ENCODE data around the gene SHE. TPM values are rescaled to one million over a fixed set of nuclear protein-coding genes. Genes with fewer than 3 reads are reported as not detected.

The SHE gene
- total RNA-seq, 1 experiment from 2014 or later = 0.79 TPM

GRCh38 chr1:154429841-154430611, 72.2 kb downstream of the SHE start (continued):
- TF ChIP-seq STAT6 (CRISPR knock-in tag; conservative IDR thresholded peaks at IDR 0.05; ENCODE audit: low read depth) (no peak), ESRRA (CRISPR knock-in tag; IDR thresholded peaks at IDR 0.05; ENCODE audit: borderline replicate concordance) (no peak), USF2 (CRISPR knock-in tag; IDR thresholded peaks at IDR 0.05) (0 out of 2 replicates have a peak, but pooled peaks have one; percentile 9)

Other genes starting within 250 kb of the SHE start
- 63.4 to 69.2 TPM (median 65.8 TPM) in 3 replicates for gene HAX1, start 229.8 kb downstream of the SHE start, total RNA-seq (2021)
- not detected in 3 replicates for gene AQP10, start 181.3 kb downstream of the SHE start, total RNA-seq (2021)
- 38.8 to 50.0 TPM (median 40.8 TPM) in 3 replicates for gene ATP8B2, start 176.9 kb downstream of the SHE start, total RNA-seq (2021)
- gene IL6R, start 97.1 kb downstream of the SHE start, total RNA-seq (2021) = 3.2 to 7.0 TPM (median 3.4 TPM) in 3 replicates
- 0.09 to 0.46 TPM (median 0.25 TPM) in 3 replicates for gene TDRD10, start 193 bp downstream of the SHE start, total RNA-seq (2021)
- gene UBE2Q1, start 56.2 kb upstream of the SHE start, total RNA-seq (2021) = 60.8 to 62.7 TPM (median 61.6 TPM) in 3 replicates
- gene CHRNB2, start 65.4 kb upstream of the SHE start, total RNA-seq (2021) = 1.6 to 1.7 TPM (median 1.7 TPM) in 3 replicates
- 208 to 221 TPM (median 215 TPM) in 3 replicates for gene ADAR, start 105.8 kb upstream of the SHE start, total RNA-seq (2021)